Dermis blood vessel endothelial cell (primary cell): ENCODE data around the gene ANAPC16. TPM values are rescaled to one million over a fixed set of nuclear protein-coding genes. Genes with fewer than 3 reads are reported as not detected.
"Not testable (repeated sequence)": the region's sequence is repeated elsewhere in the genome, so short reads cannot be mapped to it uniquely, and the experiment has no call there.

Experiments used
- DNase-seq: peaks from one replicate; pipeline ENCODE4 v3.0.0; 2010
- total RNA-seq: library from RNA; depleted of rRNA; stranded (reverse); fragments of >200 nt; gene quantifications from 2 replicates; pipeline ENCODE4 v1.2.3, GENCODE V29; 2014

ANAPC16 gene
- total RNA-seq, 1 donor from 2014 or later = 54.5 TPM

DNA sequence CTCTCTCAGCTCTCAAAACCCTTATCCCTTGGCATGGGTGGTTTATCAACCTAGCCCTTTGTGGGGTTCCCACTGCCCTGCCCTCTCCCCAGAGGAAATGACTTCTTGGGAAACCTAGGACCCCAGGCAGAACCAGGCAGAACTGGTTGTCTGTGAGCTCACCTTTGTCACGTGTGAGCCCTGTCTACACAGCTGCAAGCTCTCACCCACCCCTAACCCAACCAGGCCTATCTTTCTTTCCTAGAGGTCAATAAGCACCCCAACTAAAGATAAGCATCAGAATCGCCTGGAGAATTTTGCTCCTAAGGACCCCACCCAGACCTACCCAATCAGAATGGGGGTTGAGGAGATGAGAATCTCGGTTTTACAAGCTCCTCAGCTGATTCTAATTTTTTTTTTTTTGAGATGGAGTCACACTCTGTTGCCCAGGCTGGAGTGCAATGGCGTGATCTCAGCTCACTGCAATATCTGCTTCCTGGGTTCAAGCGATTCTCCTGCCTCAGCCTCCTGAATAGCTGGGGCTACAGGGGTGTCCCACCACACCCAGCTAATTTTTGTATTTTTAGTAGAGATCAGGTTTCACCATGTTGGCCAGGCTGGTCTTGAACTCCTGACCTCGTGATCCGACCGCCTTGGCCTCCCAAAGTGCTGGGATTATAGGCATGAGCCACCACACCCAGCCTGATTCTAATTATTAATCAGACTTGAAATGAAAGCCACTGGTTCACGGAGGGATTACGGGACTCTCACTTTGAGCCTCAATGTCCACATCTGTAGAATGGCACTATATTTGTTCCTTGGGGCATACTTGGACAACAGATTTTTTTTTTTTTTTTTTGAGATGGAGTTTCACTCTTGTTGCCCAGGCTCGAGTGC, 50.4 kb downstream of the ANAPC16 start:
- no peak for DNase-seq

DNA sequence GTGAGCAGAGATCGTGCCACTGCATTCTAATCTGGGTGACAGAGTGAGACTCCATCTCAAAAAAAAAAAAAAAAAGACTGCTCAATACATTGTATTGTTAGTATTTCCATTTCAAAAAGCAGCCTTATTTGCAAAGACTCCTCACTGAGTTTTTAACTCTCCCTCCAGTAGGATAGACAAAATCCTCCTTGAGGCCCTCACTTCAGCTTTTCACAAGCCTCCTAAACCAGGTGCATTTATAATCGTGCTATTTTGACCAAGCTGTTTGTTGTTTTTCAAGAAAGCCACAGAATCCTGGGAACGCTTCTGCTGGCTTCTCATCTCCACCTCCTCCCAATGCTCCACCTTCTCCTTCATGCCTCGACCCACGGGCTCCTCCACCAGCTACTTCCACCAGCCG, 51.6 kb downstream of the ANAPC16 start:
- no peak for DNase-seq

DNA sequence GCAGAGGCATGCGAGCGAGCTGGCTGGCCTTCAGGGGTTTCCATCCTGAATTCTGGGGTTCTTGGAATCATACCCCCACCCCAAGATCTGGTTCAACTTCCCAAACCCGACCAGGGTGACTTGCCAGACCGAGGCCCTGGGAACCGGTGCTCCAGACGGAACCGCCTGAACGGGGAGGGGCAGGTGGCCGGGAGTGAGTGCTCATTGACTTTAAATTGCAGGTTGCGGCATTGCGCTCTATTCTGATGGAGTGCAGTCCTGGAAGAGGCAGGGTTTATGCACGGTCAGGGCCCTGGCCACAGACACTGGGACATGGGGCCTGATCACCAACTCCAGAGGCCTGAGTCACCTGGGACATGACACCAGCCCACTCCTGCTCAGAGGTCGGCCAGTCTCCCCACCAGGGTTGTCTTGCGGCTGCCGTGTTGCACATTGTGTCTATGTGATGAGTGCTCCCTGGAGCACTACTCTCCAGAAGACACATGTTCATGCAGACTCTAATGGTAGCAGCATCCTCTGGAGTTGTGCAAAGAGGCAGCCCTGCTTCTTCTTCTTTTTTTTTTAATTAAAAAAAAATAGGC, 52.1 kb downstream of the ANAPC16 start:
- no peak for DNase-seq

DNA sequence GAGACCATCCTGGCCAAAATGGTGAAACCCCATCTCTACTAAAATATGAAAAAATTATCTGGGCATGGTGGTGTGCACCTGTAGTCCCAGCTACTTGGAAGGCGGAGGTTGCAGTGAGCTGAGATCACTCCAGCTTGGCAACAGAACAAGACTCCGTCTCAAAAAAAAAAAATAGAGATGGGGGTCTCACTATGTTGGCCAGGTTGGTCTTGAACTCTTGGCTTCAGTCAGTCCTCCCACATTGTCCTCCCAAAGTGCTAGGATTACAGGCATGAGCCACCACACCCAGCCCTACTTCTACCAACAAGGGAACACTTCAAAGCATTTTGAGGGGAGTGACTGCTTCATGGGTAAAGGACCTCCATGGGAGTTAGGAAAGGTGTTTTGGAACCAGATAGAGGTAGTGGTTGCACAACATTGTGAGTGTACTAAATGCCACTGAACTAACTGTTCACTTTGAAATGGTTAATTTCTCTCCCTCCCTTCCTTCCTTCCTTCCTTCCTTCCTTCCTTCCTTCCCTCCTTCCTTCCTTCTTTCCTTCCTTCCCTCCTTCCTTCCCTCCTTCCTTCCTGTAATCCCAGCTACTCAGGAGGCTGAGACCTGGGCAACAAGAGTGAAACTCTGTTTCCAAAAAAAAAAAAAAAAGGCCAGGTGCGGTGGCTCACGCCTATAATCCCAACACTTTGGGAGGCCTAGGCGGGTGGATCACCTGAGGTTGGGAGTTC, 52.8 kb downstream of the ANAPC16 start:
- DNase-seq = not testable (repeated sequence)

DNA sequence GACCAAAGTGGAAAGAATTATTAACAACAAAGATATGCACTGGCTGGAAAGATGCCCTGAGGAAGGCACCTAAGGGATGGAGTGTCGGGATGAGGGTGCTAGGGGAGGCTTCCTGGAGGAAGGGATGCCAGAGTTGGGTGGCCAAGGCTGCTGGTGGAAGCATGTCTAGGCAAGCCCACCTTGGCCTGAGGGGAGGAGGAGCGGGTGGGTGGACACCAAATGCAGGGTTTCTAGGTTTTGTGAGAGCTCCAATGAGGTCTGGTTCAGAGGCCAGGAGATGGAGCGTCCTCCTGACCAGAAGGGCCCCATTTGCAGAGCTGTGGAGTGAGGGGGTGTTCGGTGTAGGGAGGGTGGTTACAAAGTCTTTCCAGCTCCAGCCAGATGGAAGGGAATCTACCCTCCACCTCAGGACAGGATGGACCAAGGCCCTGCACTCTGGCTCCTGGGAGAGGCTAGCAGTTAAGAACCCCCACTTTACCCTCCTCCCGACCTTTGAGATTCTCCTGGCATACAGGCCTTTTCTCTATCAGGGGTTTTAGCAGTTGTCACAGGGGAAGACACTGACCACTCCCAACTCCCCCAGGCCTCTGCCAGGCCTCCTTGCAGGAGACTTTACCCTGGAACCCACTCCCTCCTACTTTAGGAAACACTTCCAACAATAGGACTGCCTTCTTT, 54.9 kb downstream of the ANAPC16 start:
- no peak for DNase-seq

DNA sequence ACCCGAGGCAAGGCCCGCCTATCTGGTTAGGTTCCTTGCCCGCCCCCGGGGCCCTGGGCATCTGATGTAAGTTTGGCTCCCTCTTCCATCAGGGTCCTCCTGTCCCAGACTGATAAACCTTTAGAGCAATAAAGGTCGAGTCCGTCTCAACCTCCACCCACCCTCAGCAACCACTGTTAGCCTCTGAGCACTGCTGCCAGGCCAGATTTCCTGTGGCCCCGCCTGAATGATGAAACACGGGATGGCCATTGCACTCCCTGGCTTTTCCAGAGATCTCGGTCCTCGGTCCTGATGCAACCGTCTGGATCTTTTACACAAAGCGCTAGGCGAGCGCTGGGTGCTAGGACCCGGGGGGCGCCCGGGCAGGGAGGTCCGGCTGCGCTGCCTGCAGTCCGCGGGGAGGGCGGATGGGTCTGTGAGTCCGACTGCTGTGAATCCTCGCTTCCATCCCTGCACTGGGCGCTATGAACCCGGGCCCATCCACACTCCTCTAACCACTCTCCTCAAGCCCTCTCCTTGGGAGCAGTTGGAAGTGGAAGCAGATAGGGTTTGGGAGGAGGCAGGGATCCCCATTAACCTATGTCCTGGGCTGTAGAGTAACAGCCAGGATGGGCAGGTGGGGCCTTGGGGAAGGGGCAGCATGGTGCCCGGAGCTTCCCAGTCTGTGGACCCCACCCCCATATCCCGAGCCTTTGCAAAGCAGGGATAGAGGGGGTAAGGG, 57.0 kb downstream of the ANAPC16 start:
- peak; percentile 91 for DNase-seq

DNA sequence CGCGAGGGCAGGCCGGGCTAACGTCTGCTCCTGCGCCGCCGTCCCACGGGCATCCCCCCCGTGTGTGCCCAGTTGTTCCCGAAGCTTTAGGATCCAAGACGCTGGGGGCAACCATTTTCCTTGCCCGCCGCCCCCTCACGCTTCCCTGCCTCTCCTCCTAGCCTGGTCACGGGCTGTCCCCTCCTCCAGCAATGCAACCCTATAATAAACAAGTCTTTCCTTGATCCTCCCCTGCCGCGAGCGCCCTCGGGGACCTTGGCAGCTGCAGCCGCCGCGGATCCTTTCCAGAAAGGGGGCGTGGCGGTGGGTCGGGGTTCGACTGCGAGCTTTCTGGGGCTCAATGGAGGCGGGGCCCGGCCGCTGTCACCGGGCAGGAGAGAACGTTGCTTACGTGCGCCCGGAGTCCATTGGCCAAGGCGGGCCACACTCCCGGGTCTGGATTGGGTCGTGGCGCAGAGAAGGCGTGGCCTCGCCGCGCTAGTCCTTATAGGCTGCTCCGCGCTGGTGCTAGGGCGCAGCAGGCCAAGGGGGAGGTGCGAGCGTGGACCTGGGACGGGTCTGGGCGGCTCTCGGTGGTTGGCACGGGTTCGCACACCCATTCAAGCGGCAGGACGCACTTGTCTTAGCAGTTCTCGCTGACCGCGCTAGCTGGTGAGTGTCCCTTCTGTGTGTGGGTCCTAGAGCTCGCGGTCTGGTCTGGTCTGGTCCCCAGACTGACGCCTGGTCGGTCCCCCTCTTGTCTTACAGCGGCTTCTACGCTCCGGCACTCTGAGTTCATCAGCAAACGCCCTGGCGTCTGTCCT, 57.8 kb downstream of the ANAPC16 start, which contains the start of gene DDIT4:
TSS of gene DDIT4 (plus strand) at position 515 of the 803 bp plus-strand sequence. CDS start 293 bp downstream, outside the sequence.
- peak; percentile 99 for DNase-seq

DNA sequence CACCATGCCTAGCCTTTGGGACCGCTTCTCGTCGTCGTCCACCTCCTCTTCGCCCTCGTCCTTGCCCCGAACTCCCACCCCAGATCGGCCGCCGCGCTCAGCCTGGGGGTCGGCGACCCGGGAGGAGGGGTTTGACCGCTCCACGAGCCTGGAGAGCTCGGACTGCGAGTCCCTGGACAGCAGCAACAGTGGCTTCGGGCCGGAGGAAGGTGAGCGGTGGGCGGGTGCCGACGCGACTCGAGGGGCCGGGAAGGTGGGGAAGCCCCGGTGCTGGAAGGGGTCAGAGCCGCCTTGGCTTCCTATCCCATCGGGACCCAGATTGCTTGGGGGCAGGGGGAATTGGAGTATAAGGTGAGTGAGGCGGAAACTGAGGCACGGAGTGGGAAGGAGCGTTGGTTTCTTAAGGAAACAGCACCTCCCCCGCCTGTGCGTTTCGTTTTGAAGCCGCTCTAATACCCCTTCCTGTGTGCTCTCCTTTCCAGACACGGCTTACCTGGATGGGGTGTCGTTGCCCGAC, 58.5 kb downstream of the ANAPC16 start:
- no peak for DNase-seq

DNA sequence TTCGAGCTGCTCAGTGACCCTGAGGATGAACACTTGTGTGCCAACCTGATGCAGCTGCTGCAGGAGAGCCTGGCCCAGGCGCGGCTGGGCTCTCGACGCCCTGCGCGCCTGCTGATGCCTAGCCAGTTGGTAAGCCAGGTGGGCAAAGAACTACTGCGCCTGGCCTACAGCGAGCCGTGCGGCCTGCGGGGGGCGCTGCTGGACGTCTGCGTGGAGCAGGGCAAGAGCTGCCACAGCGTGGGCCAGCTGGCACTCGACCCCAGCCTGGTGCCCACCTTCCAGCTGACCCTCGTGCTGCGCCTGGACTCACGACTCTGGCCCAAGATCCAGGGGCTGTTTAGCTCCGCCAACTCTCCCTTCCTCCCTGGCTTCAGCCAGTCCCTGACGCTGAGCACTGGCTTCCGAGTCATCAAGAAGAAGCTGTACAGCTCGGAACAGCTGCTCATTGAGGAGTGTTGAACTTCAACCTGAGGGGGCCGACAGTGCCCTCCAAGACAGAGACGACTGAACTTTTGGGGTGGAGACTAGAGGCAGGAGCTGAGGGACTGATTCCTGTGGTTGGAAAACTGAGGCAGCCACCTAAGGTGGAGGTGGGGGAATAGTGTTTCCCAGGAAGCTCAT, 59.0 kb downstream of the ANAPC16 start:
- DNase-seq = peak; percentile 86

DNA sequence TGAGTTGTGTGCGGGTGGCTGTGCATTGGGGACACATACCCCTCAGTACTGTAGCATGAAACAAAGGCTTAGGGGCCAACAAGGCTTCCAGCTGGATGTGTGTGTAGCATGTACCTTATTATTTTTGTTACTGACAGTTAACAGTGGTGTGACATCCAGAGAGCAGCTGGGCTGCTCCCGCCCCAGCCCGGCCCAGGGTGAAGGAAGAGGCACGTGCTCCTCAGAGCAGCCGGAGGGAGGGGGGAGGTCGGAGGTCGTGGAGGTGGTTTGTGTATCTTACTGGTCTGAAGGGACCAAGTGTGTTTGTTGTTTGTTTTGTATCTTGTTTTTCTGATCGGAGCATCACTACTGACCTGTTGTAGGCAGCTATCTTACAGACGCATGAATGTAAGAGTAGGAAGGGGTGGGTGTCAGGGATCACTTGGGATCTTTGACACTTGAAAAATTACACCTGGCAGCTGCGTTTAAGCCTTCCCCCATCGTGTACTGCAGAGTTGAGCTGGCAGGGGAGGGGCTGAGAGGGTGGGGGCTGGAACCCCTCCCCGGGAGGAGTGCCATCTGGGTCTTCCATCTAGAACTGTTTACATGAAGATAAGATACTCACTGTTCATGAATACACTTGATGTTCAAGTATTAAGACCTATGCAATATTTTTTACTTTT, 59.7 kb downstream of the ANAPC16 start:
- peak; percentile 19 for DNase-seq

DNA sequence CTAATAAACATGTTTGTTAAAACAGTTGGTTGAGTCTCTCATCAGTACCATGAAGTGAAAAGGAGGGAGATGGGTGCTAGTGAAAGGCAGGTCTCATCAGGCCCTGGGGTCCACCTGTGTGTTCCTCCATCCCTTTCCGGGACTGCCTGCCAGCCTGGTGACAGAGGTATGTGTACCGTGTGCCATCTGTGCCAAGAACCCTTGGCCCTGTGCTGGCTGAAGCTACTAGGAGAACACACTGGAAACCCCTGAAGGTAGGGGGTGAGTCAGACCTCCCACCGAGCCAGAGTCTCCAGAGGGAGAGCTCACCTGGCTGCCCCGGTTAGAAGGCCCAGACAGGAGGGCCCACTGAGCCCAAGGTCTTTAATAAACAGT, 60.2 kb downstream of the ANAPC16 start:
- no peak for DNase-seq

DNA sequence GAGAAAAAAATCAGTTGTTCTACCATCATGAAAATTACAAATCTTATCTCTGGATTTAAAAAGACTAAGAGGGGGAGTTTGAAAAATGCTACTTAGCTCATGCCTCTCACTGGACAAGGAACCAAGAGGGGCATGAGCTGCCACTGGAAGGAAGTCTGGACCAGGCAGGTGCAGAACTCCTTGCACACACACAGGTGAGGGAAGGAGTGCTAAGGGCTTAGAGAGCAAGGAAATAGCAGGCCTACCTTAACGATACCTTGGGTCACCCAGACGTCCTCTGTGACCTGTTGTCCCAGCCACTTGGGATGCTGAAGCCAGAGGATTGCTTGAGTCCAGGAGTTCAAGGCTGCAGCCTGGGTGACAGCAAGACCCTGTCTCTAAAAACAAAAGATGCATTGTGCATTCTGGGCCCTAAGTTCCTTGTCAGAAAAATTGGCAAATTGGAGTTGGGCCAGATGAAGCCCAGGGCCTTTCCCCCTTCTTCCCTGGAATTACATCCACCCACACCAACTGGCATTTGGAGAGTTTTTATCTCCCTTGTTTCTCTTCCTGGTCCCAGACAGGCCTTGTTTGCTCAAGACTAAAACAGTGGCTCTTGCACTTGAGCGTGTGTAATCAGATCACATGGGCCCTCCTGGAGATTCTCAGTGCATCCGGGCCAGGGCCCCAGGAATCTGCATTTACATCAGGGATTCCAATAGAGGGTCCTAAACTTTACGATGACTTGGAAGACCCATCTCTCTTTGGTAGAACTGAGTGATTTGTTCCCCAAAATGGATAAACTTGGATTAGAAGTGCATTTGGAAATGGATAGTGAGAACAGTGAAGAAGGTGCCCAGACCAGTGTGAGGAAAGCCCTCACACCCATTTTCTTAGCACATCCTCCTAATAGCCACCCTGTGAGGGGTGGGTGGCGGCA, 60.9 kb downstream of the ANAPC16 start:
- peak; percentile 33 for DNase-seq

DNA sequence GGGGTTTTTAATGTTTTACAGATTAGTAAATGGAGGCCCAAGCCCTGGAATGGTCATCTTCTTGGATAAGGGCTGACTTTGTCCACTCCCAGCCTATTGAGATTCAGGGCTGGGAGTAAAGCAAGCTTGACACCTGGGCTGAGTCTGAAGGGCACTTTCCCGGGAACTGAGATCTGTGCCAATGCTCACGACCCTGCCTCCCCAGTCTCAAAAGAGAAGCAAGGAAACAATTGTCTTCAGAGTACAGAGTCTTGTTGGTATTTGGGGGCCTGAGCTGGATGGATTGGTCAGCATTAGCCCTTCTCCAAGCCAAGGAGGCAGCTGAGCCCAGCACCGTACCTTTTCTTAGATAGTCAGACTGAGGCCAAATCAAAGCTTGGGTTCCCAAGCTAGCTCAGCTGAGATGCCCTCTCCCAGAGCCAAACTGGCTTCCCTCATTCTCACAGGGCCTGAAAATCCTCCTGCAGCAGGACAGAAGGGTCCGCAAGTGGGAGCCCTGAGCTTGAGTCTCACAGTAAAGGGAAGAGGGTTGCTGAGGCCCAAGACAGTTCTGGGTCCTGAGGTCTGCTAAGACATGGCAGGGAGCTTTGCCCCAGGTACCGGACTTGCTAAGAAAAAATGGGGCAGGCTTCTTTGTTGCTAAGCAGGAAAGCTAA, 61.7 kb downstream of the ANAPC16 start:
- DNase-seq = peak; percentile 33

DNA sequence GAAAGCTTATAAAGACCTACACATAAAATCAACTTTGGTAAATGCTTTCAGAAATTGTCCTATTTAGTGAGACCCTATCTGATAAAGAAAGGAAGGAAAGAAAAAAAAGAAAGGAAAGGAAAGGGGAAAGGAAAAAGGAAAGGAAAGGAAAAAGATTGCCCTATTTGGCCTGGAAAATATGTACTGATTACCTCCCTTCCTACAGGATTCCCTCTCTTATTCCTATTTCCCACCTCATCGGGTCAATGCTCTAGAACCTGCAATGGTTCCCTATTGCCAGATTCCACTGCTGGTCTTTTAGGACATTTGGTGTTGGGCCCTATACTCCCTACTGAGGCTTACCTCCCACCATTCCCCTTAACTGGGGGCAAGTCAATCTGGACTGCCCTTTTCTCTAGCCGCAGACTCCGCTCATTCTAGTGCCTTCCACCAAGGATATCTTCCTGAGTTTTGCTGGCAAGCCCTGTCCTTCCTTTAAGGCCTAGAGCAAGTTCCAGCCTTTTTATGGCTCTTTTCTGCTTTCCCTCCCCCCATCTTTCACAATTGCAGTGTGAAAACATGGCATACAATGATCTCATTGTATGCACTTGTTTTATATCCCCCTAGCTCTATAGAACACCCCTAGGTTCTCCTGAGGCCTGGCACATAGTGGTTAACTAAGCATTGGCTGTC, 62.3 kb downstream of the ANAPC16 start:
- DNase-seq = no peak

DNA sequence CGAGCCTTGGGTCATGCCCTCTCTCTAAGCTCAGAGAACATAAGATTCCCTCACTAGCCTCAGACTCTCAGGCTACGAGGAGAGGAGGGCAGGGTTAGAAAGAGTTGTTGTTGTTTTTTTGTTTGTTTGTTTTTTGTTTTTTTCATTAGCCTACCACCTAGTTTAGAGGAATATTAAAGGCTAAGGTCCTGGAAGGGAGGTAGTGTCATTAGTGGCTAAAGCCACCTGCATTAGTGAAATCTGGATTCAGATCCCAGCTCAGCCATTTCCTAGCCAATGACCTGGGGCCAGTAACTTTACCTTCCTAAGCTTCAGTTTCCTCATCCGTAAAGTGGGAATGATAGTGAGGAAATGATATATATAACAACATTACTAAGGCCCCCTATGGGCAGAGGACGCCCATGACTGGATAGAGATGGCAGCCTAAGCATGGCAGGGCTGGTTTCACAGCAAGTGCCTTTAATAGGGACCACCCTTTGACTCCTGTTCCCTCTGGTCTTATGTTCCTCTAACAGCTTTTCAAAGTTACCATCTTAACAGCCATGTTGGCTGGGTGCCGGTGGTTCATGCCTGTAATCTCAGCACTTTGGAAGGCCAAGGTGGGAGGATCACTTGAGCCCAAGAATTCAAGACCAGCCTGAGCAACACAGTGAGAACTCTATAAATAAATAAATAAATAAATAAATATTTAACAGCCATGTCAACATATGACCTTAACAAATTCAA, 63.0 kb downstream of the ANAPC16 start:
- DNase-seq = no peak

DNA sequence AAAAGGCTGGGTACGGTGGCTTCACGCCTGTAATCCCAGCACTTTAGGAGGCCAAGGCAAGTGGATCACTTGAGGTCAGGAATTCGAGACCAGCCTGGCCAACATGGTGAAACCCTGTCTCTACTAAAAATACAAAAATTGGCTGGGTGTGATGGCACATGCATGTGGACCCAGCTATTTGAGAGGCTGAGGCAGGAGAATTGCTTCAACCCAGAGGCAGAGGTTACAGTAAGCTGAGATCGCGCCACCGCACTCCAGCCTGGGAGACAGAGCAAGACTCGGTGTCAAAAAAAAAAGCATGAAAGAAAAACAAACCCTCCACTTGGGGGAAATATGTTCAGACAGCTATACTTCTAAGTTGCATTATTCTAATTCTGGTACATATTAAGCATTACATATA, 63.8 kb downstream of the ANAPC16 start:
- DNase-seq = not testable (repeated sequence)

DNA sequence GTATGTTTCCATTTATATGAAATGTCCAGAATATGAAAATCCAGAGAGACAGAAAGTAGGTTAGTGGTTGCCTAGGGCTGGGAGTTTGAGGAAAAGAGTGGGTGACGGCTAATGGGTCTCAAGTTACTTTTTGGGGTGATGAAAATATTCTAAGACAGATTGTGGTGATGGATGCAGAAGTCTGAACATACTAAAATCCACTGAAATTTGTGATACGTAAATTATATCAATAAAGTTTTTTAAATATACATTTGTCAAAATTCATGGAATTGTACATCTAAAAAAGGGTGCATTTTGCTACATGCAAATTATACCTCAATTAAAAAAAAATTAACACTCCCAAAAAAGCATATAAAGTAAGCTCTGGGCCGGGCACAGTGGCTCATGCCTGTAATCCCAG, 67.3 kb downstream of the ANAPC16 start:
- DNase-seq = no peak
